PFSK-1 (cell line): ENCODE results near the gene CDKN2D.

Source experiments
- FOXP2 ChIP-seq: optimal IDR thresholded peaks from 2 replicates; pipeline ENCODE3; 2011; ENCODE audit warnings: borderline replicate concordance, control low read depth, inconsistent platforms; ENCODE audit not compliant: insufficient read depth; ENCODE audit errors: extremely low read length, extremely low read depth
- POLR2AphosphoS5 ChIP-seq: IDR thresholded peaks from 2 replicates; pipeline ENCODE4 v1.6.1; 2012; ENCODE audit warnings: low read depth, mild to moderate bottlenecking, control low read depth, low read length, moderate library complexity
- SIN3A ChIP-seq: IDR thresholded peaks from 2 replicates; pipeline ENCODE4 v1.6.1; 2012; ENCODE audit warnings: mild to moderate bottlenecking, low read length, moderate library complexity, borderline replicate concordance; ENCODE audit not compliant: insufficient read depth
- TAF1 ChIP-seq: IDR thresholded peaks from 2 replicates; pipeline ENCODE4 v1.6.1; 2012; ENCODE audit warnings: low read length, control low read depth, borderline replicate concordance; ENCODE audit not compliant: insufficient read depth
- TF ChIP-seq, protein P1 (sequence below), 2 experiments: IDR thresholded peaks; 2 replicates each; pipeline versions ENCODE4 v1.6.1 to v1.8.0; 2011 to 2012; ENCODE audit warnings: low read depth in 2 of 2, low read length in 2 of 2, control low read depth in 1 of 2, inconsistent platforms in 1 of 2, mild to moderate bottlenecking in 1 of 2, moderate library complexity in 1 of 2; ENCODE audit not compliant: insufficient read depth in 1 of 2

The CDKN2D gene

GRCh38 chr19:10550336-10550735, 18.4 kb downstream of the CDKN2D start:
- no peak for TF ChIP-seq POLR2AphosphoS5
- TF ChIP-seq, protein P1, sequence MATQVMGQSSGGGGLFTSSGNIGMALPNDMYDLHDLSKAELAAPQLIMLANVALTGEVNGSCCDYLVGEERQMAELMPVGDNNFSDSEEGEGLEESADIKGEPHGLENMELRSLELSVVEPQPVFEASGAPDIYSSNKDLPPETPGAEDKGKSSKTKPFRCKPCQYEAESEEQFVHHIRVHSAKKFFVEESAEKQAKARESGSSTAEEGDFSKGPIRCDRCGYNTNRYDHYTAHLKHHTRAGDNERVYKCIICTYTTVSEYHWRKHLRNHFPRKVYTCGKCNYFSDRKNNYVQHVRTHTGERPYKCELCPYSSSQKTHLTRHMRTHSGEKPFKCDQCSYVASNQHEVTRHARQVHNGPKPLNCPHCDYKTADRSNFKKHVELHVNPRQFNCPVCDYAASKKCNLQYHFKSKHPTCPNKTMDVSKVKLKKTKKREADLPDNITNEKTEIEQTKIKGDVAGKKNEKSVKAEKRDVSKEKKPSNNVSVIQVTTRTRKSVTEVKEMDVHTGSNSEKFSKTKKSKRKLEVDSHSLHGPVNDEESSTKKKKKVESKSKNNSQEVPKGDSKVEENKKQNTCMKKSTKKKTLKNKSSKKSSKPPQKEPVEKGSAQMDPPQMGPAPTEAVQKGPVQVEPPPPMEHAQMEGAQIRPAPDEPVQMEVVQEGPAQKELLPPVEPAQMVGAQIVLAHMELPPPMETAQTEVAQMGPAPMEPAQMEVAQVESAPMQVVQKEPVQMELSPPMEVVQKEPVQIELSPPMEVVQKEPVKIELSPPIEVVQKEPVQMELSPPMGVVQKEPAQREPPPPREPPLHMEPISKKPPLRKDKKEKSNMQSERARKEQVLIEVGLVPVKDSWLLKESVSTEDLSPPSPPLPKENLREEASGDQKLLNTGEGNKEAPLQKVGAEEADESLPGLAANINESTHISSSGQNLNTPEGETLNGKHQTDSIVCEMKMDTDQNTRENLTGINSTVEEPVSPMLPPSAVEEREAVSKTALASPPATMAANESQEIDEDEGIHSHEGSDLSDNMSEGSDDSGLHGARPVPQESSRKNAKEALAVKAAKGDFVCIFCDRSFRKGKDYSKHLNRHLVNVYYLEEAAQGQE (IDR thresholded peaks at IDR 0.05; ENCODE audit: insufficient read depth in 1 of 2, low read depth in 2 of 2, low read length in 2 of 2): no peak

- TF ChIP-seq, protein P1 (IDR thresholded peaks at IDR 0.05; ENCODE audit: insufficient read depth in 1 of 2, low read depth in 2 of 2, low read length in 2 of 2): no peak
- TF ChIP-seq FOXP2 (no peak), TAF1 (no peak), SIN3A (no peak), POLR2AphosphoS5 (no peak)
These were observed 19.0 kb downstream of the CDKN2D start for GRCh38 chr19:10549733-10550132.

- no peak for TF ChIP-seq POLR2AphosphoS5
- no peak for TF ChIP-seq FOXP2
- no peak for TF ChIP-seq SIN3A
- TF ChIP-seq, protein P1 (IDR thresholded peaks at IDR 0.05; ENCODE audit: insufficient read depth in 1 of 2, low read depth in 2 of 2, low read length in 2 of 2): no peak
- TF ChIP-seq TAF1: no peak
These were observed 20.0 kb downstream of the CDKN2D start for GRCh38 chr19:10548746-10549276.

DNA sequence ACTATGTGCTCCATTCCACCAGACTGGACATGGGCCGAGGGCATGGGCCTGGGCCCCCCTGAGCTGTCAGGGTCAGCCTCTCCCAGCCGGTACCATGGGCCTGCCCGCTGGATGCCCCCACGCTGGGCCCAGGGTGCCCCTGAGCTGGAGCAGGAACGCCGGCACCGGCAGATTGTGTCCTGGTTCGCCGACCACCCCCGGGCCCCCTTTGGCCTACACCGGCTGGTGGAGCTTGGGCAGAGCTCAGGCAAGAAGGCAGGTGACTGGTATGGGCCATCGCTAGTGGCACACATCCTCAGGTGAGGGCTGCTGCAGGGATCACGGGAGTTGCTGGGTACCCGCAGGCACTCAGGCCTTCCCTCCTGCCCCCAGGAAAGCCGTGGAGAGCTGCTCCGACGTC, 22.0 kb downstream of the CDKN2D start:
- TF ChIP-seq SIN3A (no peak), POLR2AphosphoS5 (no peak), FOXP2 (no peak), TAF1 (no peak)
- TF ChIP-seq, protein P1 (IDR thresholded peaks at IDR 0.05; ENCODE audit: insufficient read depth in 1 of 2, low read depth in 2 of 2, low read length in 2 of 2): no peak

DNA sequence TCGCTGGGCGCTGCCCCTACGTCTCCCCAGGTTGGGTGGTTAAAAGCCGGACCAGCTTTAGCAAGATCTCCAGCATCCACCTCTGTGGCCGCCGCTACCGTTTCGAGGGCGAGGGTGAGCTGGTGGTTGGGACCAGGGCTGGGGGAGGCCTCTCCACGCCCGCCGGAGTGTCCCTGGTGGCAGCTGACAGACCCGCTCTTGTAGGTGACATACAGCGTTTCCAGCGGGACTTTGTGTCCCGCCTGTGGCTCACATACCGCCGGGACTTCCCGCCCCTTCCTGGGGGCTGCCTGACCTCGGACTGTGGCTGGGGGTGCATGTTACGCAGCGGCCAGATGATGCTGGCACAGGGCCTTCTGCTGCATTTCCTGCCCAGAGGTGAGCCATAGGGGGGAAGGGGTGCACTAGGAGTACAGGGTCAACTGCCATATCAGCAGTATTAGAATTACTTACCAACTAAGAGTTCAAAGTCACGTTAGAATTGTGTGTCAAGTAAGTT, 24.0 kb downstream of the CDKN2D start:
- TF ChIP-seq TAF1: no peak

DNA sequence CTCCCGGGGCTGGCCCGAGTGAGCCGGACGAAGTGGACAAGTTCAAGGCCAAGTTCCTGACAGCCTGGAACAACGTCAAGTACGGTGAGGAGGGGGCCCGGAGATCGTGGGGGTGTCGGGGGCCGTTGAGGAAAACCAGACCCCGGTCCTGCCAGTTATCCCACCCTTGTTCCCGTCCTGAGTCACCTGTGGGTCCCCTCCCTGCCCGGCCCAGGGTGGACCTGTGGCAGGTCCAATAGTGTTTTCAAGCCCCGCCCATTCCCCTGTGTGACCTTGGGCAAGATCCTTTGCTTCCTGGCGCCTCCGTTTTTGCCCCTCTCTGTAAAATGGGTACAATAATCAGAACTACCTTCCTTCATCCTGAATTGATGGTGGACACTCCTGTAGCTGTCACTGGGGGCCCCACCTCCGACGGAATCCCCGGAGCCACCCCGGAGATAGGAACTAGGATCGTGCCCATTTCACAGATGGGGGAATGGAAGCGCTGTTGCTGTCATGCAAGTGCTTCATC, 24.5 kb downstream of the CDKN2D start:
- no peak for TF ChIP-seq SIN3A
- no peak for TF ChIP-seq FOXP2
- TF ChIP-seq, protein P1 (IDR thresholded peaks at IDR 0.05; ENCODE audit: insufficient read depth in 1 of 2, low read depth in 2 of 2, low read length in 2 of 2): no peak
- TF ChIP-seq TAF1: no peak
- TF ChIP-seq POLR2AphosphoS5: no peak
